Peyer's patch (tissue), 4 donors: ENCODE measurements around the gene LRP4.

ENCODE experiments used
- POLR2A ChIP-seq, 2 donors: fragments of 450-650 bp; IDR thresholded peaks; one replicate each; pipeline ENCODE4 v1.5.1; 2017; ENCODE audit warnings: antibody characterized with exemption in 2 of 2, mild to moderate bottlenecking in 2 of 2, moderate library complexity in 2 of 2
- TF ChIP-seq, protein P1 (sequence below), 6 experiments: fragments of 450-650 bp in 4 of 6; fragments of 200-600 bp in 2 of 6; sonication (generic) in 1 of 6; IDR thresholded peaks; one replicate each; pipeline ENCODE4 v1.5.1; 2017 to 2019; ENCODE audit warnings: antibody characterized with exemption in 6 of 6, mild to moderate bottlenecking in 3 of 6, moderate library complexity in 1 of 6

DNA sequence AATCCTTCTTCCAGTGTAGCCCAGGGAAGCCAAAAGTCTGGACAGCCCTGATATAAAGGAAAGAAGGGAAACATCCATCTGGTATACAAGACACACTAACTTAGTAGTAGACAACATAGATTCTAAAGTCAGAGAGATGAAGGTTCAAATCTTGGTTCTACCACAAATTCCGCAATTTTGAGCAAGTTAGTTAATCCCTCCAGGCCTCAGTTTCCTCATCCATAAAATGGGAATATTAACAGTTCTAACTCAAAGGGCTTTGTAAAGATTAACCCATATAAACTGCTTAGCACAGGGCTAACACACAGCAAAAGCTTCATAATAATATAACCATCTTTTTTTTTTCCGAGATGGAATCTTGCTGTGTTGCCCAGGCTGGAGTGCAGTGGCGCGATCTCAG is 10.7 kb downstream of the LRP4 start:
- TF ChIP-seq, protein P1, sequence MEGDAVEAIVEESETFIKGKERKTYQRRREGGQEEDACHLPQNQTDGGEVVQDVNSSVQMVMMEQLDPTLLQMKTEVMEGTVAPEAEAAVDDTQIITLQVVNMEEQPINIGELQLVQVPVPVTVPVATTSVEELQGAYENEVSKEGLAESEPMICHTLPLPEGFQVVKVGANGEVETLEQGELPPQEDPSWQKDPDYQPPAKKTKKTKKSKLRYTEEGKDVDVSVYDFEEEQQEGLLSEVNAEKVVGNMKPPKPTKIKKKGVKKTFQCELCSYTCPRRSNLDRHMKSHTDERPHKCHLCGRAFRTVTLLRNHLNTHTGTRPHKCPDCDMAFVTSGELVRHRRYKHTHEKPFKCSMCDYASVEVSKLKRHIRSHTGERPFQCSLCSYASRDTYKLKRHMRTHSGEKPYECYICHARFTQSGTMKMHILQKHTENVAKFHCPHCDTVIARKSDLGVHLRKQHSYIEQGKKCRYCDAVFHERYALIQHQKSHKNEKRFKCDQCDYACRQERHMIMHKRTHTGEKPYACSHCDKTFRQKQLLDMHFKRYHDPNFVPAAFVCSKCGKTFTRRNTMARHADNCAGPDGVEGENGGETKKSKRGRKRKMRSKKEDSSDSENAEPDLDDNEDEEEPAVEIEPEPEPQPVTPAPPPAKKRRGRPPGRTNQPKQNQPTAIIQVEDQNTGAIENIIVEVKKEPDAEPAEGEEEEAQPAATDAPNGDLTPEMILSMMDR (IDR thresholded peaks at IDR 0.05), result no peak
- TF ChIP-seq POLR2A (IDR thresholded peaks at IDR 0.05), result no peak
